Amygdala (tissue), 56 donors: ENCODE data around the gene PLEKHG2.

ENCODE experiments used
- DNase-seq, 56 donors: peaks; one replicate each; lab custom pipeline; 2025; lab: John Stamatoyannopoulos, UW

The PLEKHG2 gene

GRCh38 chr19:39405261-39405957 lies 7.1 kb upstream of the PLEKHG2 start:
- no peak for DNase-seq

- DNase-seq = peak in 10 of 56 donors; percentile 50 to 77 (median 70)
These were observed 6.4 kb upstream of the PLEKHG2 start for GRCh38 chr19:39405958-39406655.

GRCh38 chr19:39406656-39407409 lies 5.6 kb upstream of the PLEKHG2 start, which contains the start of gene ZFP36:
ZFP36 (plus strand) TSS chr19:39406847; CDS start chr19:39406905, 58 bp downstream.
- DNase-seq = peak in 53 of 56 donors; percentile 33 to 95 (median 70)

GRCh38 chr19:39407410-39407659 lies 5.1 kb upstream of the PLEKHG2 start:
- peak in 1 of 56 donors; percentile 22 for DNase-seq

- peak in 5 of 56 donors; percentile 6 to 41 (median 14) for DNase-seq
These were observed 4.6 kb upstream of the PLEKHG2 start for GRCh38 chr19:39407660-39408391.

- peak in 3 of 56 donors; percentile 5 to 54 (median 43) for DNase-seq
These were observed 3.9 kb upstream of the PLEKHG2 start for GRCh38 chr19:39408392-39409207.

GRCh38 chr19:39409208-39410016 lies 3.1 kb upstream of the PLEKHG2 start:
- DNase-seq = peak in 45 of 56 donors; percentile 9 to 80 (median 55)

- peak in 16 of 56 donors; percentile 20 to 67 (median 45) for DNase-seq
These were observed 2.2 kb upstream of the PLEKHG2 start for GRCh38 chr19:39410017-39410830.

- no peak for DNase-seq
These were observed 1.7 kb upstream of the PLEKHG2 start for GRCh38 chr19:39410831-39411080.

- DNase-seq = peak in 1 of 56 donors; percentile 39
These were observed 1.2 kb upstream of the PLEKHG2 start for GRCh38 chr19:39411081-39411831.

- DNase-seq = peak in 53 of 56 donors; percentile 35 to 93 (median 77)
These were observed 703 bp upstream of the PLEKHG2 start for GRCh38 chr19:39411832-39412099.

GRCh38 chr19:39412867-39413271 lies 400 bp downstream of the PLEKHG2 start:
- DNase-seq = peak in 4 of 56 donors; percentile 47 to 68 (median 51)

GRCh38 chr19:39413272-39413910 lies 922 bp downstream of the PLEKHG2 start:
- DNase-seq = peak in 3 of 56 donors; percentile 28 to 53 (median 42)

- no peak for DNase-seq
These were observed 1.6 kb downstream of the PLEKHG2 start for GRCh38 chr19:39413911-39414608.

GRCh38 chr19:39415111-39416046 lies 2.9 kb downstream of the PLEKHG2 start:
- no peak for DNase-seq
